RPMI7951 (cell line): ENCODE measurements around the gene DENND1A. TPM values are rescaled to one million over a fixed set of nuclear protein-coding genes. Genes with fewer than 3 reads are reported as not detected.

ENCODE experiments used
- DNase-seq: peaks from one replicate; pipeline ENCODE4 v3.0.0-alpha.2; 2012; ENCODE audit warnings: low read depth
- total RNA-seq: library from RNA; depleted of rRNA; stranded (reverse); fragments of >200 nt; shearing (Covaris generic); gene quantifications from 2 replicates; pipeline ENCODE4 v1.2.3, GENCODE V29; 2014

The DENND1A gene
- total RNA-seq, 1 experiment from 2014 or later, result 24.0 TPM

- peak; percentile 13 for DNase-seq
Observed at GRCh38 chr9:123568691-123569688, 360.9 kb downstream of the DENND1A start.

GRCh38 chr9:123567013-123567412 is 362.9 kb downstream of the DENND1A start:
- DNase-seq, result no peak

GRCh38 chr9:123564652-123565051 is 365.3 kb downstream of the DENND1A start:
- DNase-seq, result no peak

GRCh38 chr9:123562844-123563346 is 367.0 kb downstream of the DENND1A start:
- DNase-seq, result peak; percentile 87

GRCh38 chr9:123561046-123561445 is 368.9 kb downstream of the DENND1A start:
- DNase-seq, result no peak

GRCh38 chr9:123556464-123557435 is 373.2 kb downstream of the DENND1A start:
- DNase-seq, result peak; percentile 12

- DNase-seq, result no peak
Observed at GRCh38 chr9:123555646-123556045, 374.3 kb downstream of the DENND1A start.

- no peak for DNase-seq
Observed at GRCh38 chr9:123552530-123552929, 377.4 kb downstream of the DENND1A start.

- no peak for DNase-seq
Observed at GRCh38 chr9:123551734-123552133, 378.2 kb downstream of the DENND1A start.

GRCh38 chr9:123550797-123551196 is 379.1 kb downstream of the DENND1A start:
- no peak for DNase-seq

- no peak for DNase-seq
Observed at GRCh38 chr9:123550012-123550411, 379.9 kb downstream of the DENND1A start.

GRCh38 chr9:123548741-123549545 is 381.0 kb downstream of the DENND1A start:
- no peak for DNase-seq

GRCh38 chr9:123544007-123544827 is 385.7 kb downstream of the DENND1A start:
- DNase-seq, result peak; percentile 14

GRCh38 chr9:123543492-123543891 is 386.4 kb downstream of the DENND1A start:
- DNase-seq, result no peak

- DNase-seq, result no peak
Observed at GRCh38 chr9:123542435-123543225, 387.3 kb downstream of the DENND1A start.

GRCh38 chr9:123541411-123541810 is 388.5 kb downstream of the DENND1A start:
- DNase-seq, result no peak

- DNase-seq, result no peak
Observed at GRCh38 chr9:123540457-123540856, 389.5 kb downstream of the DENND1A start.

GRCh38 chr9:123537809-123538208 is 392.1 kb downstream of the DENND1A start:
- no peak for DNase-seq

- no peak for DNase-seq
Observed at GRCh38 chr9:123536455-123536868, 393.5 kb downstream of the DENND1A start.
